HG03354 (cell line): ENCODE data around the gene LTBP3.
A peak's percentile ranks its signal among the peaks of the same experiment; 100 is the strongest.

Source experiments
- ATAC-seq: cut with Tn5 transposase; IDR thresholded peaks from one replicate; pipeline ENCODE4 v1.9.1; 2021; ENCODE audit warnings: mild to moderate bottlenecking; ENCODE audit not compliant: unreplicated experiment, poor library complexity, severe bottlenecking

Gene LTBP3

DNA sequence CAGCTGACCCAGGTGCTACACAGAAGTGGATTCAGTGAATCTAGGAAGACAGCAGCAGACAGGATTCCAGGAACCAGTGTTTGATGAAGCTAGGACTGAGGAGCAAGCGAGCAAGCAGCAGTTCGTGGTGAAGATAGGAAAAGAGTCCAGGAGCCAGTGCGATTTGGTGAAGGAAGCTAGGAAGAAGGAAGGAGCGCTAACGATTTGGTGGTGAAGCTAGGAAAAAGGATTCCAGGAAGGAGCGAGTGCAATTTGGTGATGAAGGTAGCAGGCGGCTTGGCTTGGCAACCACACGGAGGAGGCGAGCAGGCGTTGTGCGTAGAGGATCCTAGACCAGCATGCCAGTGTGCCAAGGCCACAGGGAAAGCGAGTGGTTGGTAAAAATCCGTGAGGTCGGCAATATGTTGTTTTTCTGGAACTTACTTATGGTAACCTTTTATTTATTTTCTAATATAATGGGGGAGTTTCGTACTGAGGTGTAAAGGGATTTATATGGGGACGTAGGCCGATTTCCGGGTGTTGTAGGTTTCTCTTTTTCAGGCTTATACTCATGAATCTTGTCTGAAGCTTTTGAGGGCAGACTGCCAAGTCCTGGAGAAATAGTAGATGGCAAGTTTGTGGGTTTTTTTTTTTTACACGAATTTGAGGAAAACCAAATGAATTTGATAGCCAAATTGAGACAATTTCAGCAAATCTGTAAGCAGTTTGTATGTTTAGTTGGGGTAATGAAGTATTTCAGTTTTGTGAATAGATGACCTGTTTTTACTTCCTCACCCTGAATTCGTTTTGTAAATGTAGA lies 57.6 kb downstream of the LTBP3 start:
- ATAC-seq: no peak

DNA sequence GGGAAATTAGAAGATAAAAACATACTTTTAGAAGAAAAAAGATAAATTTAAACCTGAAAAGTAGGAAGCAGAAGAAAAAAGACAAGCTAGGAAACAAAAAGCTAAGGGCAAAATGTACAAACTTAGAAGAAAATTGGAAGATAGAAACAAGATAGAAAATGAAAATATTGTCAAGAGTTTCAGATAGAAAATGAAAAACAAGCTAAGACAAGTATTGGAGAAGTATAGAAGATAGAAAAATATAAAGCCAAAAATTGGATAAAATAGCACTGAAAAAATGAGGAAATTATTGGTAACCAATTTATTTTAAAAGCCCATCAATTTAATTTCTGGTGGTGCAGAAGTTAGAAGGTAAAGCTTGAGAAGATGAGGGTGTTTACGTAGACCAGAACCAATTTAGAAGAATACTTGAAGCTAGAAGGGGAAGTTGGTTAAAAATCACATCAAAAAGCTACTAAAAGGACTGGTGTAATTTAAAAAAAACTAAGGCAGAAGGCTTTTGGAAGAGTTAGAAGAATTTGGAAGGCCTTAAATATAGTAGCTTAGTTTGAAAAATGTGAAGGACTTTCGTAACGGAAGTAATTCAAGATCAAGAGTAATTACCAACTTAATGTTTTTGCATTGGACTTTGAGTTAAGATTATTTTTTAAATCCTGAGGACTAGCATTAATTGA lies 58.3 kb downstream of the LTBP3 start:
- no peak for ATAC-seq

DNA sequence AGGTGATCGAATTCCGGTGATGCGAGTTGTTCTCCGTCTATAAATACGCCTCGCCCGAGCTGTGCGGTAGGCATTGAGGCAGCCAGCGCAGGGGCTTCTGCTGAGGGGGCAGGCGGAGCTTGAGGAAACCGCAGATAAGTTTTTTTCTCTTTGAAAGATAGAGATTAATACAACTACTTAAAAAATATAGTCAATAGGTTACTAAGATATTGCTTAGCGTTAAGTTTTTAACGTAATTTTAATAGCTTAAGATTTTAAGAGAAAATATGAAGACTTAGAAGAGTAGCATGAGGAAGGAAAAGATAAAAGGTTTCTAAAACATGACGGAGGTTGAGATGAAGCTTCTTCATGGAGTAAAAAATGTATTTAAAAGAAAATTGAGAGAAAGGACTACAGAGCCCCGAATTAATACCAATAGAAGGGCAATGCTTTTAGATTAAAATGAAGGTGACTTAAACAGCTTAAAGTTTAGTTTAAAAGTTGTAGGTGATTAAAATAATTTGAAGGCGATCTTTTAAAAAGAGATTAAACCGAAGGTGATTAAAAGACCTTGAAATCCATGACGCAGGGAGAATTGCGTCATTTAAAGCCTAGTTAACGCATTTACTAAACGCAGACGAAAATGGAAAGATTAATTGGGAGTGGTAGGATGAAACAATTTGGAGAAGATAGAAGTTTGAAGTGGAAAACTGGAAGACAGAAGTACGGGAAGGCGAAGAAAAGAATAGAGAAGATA lies 59.0 kb downstream of the LTBP3 start, which contains the start of gene MALAT1:
TSS of gene MALAT1 (plus strand) at position 69 of the 736 bp plus-strand sequence.
- ATAC-seq: peak; percentile 46

DNA sequence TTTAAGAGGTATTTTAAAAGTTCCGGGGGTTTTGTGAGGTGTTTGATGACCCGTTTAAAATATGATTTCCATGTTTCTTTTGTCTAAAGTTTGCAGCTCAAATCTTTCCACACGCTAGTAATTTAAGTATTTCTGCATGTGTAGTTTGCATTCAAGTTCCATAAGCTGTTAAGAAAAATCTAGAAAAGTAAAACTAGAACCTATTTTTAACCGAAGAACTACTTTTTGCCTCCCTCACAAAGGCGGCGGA lies 59.5 kb downstream of the LTBP3 start:
- ATAC-seq: no peak

DNA sequence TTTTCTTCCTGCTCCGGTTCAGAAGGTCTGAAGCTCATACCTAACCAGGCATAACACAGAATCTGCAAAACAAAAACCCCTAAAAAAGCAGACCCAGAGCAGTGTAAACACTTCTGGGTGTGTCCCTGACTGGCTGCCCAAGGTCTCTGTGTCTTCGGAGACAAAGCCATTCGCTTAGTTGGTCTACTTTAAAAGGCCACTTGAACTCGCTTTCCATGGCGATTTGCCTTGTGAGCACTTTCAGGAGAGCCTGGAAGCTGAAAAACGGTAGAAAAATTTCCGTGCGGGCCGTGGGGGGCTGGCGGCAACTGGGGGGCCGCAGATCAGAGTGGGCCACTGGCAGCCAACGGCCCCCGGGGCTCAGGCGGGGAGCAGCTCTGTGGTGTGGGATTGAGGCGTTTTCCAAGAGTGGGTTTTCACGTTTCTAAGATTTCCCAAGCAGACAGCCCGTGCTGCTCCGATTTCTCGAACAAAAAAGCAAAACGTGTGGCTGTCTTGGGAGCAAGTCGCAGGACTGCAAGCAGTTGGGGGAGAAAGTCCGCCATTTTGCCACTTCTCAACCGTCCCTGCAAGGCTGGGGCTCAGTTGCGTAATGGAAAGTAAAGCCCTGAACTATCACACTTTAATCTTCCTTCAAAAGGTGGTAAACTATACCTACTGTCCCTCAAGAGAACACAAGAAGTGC lies 60.0 kb downstream of the LTBP3 start:
- ATAC-seq: no peak

DNA sequence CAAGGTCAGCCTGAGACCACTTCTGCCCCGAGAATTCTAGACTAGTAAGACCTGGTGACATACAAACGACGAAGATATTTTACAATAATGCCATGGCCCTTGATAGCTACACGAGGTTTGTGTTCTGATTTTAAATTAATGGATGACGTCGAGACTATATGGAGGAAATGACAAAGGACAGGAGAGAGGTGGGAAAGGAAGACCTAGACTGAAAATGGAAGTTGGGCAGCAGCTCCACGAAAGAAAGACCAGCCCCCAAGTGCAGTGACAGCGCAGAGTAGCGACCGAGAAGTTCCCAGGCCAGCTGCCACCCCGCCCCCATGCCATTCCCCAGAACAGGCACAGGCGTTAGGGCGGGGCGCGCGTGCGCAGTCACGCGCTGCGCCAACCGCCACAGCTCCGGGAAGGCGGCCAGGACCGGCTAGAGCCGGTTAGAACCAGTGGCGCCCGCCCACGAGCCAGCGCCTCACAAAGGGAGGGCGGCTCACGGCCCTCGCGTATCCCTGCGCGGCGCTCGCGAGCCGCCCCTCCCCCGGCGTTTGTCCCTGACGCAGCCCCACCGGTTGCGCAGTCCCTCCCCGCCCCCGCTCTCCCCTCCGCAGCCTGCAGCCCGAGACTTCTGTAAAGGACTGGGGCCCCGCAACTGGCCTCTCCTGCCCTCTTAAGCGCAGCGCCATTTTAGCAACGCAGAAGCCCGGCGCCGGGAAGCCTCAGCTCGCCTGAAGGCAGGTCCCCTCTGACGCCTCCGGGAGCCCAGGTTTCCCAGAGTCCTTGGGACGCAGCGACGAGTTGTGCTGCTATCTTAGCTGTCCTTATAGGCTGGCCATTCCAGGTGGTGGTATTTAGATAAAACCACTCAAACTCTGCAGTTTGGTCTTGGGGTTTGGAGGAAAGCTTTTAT lies 60.8 kb downstream of the LTBP3 start:
- peak; percentile 53 for ATAC-seq

DNA sequence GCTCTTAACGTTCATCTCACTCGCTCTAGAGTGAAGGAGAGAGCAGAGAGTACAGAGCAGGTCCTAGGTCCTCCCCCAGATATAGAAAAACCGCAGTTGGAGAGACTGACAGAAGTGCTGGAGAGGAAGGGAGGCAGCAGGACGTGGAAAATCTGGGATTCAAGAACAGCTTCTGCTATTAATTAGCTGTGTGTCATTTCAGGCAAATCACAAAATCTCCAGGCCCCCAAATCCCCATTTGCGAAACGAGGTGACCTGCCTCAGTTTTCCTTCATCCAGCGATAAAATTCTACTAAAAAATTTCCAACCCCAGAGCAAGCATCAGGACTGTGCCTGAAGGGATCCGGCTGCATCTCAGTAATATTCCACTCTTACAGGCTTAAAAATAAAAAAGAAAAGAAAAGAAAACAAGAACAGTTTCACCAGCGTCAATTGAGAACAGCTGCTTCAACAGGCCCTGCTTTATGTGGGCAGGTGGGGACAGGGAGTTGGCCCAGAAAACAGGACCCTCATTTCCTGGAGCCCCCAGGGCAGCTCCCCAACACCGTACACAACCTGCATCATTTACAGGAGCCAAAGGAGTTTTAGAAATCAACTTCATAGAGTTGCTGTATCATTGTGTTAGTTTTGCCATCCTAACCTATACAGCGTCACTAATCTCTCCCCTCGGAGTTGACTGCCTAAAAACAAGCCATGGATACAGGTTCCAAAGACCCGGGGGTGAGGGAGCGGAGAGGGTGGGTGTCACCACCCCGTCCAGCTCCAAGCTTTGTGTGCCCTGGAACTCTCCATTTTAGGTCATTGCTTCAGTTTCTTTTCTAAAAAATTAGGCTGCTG lies 61.6 kb downstream of the LTBP3 start:
- ATAC-seq: no peak

DNA sequence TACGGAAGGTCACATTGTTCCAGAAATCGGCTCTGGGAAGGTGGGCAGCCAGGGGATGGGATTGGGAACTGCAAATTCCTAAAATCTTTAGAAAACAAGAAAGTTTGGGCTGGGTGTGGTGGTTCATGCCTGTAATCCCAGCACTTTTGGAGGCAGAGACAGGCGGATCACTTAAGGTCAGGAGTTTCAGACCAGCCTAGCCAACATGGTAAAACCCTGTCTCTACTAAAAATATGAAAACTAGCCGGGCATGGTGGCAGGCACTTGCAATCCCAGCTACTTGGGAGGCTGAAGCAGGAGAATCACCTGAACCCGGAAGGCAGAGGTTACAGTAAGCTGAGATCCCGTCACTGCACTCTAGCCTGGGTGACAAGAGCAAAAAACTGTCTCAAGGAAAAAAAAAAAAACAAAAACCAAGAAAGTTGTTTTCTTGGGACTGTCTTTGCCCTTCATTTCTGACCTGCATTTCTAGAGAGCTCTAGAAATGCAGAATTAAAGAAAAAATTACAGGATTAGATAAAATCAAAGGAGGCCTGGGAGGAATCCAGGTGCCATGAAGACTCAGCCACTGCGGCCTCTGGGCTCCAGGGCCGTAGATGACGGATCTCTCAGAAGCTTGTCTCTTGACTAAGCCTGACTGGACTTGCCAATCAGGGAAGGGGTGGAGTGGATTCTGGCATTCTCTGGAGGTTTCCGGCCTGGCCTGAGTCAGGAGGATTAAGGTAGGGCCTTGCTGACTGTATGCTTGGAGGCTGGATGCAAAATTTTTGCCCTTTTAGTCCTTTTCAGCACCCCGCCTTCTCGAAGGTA lies 64.6 kb downstream of the LTBP3 start:
- ATAC-seq: no peak

DNA sequence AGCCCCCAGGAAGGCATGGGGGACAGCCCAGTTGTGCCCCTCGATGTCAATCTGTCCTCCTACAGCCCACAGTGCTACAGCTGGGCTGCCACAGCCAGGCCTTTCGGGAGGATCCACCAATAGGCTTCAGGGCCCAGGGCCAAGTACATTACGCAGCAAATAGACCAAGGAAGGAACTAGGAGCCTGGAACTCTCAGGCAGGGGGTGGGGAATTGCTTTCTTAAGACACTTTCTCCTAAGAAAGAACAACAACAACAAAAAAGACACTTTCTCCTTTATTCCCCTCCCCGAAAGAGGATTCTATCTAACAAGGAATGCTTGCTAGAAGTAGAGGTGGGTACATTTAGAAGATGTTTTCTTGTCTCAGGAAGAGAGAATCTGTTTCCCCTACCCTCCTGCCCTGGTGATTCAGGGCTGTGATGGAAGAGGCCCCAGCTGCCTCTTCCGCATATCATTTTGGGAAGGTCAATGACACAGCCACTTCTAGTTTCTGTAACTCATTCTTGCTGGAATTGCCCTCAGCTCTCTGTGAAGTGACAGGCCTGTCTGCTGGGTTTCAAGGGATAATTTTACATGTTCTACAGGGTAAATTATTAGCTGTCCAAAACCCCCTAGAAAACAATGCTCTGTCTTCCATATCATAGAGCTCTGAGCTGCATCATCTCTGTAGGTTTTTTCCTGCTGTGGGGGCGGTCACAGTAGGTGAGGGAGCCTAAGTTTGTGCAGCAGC lies 65.4 kb downstream of the LTBP3 start:
- ATAC-seq: peak; percentile 38

DNA sequence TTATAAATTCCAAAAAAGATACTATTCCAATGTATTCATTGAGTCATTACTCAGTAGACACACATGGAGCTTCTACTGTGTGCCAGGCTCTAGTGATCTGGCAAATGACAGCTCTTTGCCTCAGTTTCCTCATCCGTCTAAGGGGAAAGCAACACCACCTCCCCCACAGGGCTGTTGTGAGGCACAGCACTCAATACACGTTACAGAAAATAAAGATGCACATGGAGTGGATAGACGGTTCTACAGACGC lies 65.8 kb downstream of the LTBP3 start:
- no peak for ATAC-seq

DNA sequence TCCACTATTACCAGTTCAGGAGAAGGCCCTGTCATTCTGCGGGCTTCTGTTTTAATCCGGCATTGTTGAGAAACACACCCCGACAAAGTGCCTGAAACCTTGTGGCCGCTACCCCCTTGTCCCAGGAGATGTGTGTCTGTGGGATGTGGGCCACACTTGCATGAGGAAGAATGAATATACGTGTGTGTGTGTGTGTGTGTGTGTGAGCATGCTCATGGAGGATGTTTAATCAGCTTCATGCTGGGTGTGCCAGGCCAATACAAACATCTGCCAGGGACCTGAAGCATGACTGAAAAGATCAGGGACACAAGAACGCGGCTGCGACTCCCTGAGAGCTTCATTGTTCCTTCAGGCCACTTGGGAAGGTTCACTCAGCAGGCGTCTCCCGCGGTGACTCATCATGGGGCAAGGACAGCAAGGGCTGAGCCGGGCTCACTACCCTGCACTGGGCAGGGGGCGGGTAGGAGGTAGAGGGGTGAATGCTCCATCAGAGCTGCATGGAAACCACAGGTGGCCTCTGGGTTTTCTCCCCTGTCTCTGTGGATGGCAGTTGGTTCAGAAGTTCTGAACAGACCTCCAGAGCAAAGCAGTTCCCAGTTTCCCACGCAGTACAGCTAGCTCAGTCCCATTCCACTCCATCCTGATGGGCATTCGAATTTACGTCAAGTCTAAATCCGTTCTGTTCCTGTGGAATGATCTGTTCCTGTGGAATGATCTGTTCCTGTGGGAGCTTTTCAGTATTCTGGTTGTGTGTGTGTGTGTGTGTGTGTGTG lies 66.4 kb downstream of the LTBP3 start:
- ATAC-seq: no peak

DNA sequence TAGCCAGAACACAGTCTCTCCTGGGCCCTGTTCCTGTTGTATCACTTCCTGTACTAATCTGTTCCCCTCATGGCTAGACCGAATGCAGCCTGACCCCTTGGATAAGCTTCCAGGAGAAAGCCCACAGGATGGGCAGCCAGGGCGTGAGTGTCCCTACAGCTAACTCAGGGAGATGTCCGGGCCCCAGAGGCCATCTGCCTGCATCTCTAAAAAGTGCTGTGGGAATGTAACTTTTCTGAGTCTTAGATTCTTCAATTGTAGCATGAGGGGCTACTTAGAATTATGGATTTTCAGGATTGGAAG lies 67.0 kb downstream of the LTBP3 start:
- ATAC-seq: no peak

DNA sequence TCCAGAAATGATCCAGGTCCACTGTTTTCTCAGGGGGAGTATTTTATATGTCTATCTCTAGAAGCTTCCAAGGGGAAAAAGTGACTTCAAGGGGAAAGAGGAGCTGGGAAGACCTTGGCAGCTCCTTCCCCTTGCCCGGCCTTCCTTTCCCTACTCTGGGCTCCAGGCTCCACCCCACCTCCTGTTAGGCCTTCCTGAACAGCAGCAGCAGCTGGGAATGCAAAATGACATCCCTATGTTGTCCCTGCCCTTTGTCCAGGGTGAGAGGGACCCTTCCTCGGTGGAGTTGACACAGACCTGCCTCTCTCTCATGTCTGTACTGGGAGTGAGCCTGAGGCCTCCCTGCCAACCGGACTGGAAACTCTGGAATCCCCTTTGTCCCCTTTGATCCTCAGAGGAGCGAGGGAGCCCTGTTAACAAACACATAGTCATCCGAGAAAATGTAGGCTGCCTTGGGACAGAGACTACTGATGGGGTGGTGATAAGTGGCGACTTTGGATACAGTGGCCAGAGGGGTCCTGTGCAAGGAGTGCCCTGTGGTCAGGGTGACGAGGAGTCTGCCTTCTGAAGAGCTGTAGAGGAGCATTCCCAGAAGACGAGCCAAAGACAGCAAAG lies 68.3 kb downstream of the LTBP3 start:
- no peak for ATAC-seq

DNA sequence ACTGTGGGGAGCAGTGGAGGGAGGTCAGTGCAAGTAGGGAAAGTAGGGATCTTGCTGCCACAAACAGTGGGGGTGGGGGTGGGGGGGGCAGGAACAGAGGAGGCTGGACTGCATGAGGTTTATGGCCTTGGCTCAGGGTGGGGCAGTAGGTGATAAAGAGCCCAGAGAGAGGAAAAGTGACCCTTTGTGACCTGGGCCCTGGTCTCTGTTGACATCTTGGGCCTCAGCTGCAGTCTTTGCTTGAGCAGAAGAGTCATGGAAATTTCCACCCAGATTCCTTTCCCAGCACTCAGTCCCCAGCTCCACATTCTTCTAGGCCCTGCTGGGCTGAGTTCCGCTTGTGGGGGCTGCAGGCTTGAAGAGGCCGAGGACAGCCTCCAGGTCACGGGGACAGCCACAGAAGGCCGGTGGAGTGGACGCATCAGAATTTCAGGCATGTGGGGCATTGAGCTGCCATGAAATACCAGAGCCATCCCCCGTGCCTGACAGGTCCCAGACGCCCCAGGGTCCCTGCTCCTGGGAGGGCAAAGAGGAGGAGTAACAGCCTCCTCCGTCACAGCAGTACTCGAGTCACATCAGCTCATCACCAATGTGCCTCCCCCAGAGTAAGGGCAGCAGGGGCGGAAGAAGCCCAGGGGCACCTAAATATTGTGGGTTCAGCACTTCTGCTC lies 69.0 kb downstream of the LTBP3 start:
- no peak for ATAC-seq
